ENCODE data around the gene METAP2.

- no peak for TF ChIP-seq CTCF (IDR thresholded peaks at IDR 0.05)
- TF ChIP-seq POLR2AphosphoS5 (IDR thresholded peaks at IDR 0.05; ENCODE audit: low read depth, low read length) = no peak
- TF ChIP-seq SIN3A (IDR thresholded peaks at IDR 0.05; ENCODE audit: borderline replicate concordance, insufficient read depth, low read depth, low read length) = no peak
- no peak for TF ChIP-seq REST (IDR thresholded peaks at IDR 0.05; ENCODE audit: insufficient read depth in 1 of 2, low read depth in 2 of 2, low read length in 1 of 2)
These were observed 46.9 kb downstream of the METAP2 start for GRCh38 chr12:95520816-95521215.

All from Panc1 (cell line).